Epithelial cell of proximal tubule (primary cell): ENCODE data around the gene ASMT. TPM values are rescaled to one million over a fixed set of nuclear protein-coding genes. Genes with fewer than 3 reads are reported as not detected.
"Not testable (repeated sequence)": the region's sequence is repeated elsewhere in the genome, so short reads cannot be mapped to it uniquely, and the experiment has no call there.

Experiments
- DNase-seq: peaks from one replicate; pipeline ENCODE4 v3.0.0-alpha.2; 2011; ENCODE audit warnings: low read depth
- H3K4me3 ChIP-seq: 2 replicates; pipeline ENCODE4 v1.5.1; 2011; ENCODE audit warnings: low read depth, mild to moderate bottlenecking, low read length
- CTCF ChIP-seq: conservative IDR thresholded peaks from 2 replicates; pipeline ENCODE4 v1.5.1; 2012; ENCODE audit warnings: low read depth, mild to moderate bottlenecking, low read length
- total RNA-seq: library from RNA; depleted of rRNA; stranded (reverse); fragments of >200 nt; gene quantifications from 2 replicates; pipeline ENCODE4 v1.2.3, GENCODE V29; 2015

ASMT gene
- total RNA-seq, 1 donor from 2014 or later, result not detected

DNA sequence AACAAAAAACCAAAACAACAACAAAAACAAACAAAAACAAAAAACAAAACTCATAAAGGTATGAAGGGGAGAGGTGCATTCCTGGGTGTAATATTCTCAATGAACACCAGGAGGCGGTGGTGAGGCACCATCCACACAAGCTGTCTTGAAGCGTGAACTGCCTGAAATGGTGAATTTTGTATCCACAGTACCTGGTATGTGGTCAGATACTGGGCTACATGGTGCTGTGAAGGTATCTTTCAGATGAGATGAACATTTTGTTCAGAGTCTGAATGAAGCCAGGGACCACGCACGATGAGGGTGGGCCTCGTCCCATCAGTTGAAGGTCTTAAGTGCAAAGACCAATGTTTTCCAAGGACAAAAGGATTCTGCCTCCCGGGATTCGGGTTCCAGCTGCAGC lies 58.5 kb downstream of the ASMT start:
- no peak overlapping the region for H3K4me3 ChIP-seq
- DNase-seq, result no peak
- TF ChIP-seq CTCF, result peak; percentile 62

DNA sequence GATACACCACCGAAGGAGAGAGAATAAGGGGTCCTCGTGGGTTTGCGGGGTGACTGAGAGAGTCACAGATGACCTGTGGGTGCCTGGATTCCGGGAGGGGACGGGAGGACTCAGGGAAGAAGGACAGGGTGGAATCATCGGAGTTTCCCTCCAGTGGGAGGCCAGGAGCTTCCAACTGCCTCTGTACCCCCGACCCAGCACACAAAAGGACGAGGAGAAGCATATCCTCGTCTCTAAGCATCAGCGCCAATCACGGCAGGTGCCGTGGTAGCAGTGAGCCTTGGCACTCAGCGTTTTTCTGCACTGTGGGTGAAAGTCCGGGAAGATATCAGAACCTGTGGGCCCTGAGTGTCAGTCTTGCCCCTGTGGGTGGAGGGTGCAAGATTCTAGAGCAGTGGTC lies 62.0 kb downstream of the ASMT start:
- no peak for DNase-seq
- H3K4me3 ChIP-seq, result no peak overlapping the region
- TF ChIP-seq CTCF, result no peak

- no peak for TF ChIP-seq CTCF
- no peak for DNase-seq
- H3K4me3 ChIP-seq, result no peak overlapping the region
Measured at GRCh38 chrX:1679238-1679637, 64.4 kb downstream of the ASMT start.

DNA sequence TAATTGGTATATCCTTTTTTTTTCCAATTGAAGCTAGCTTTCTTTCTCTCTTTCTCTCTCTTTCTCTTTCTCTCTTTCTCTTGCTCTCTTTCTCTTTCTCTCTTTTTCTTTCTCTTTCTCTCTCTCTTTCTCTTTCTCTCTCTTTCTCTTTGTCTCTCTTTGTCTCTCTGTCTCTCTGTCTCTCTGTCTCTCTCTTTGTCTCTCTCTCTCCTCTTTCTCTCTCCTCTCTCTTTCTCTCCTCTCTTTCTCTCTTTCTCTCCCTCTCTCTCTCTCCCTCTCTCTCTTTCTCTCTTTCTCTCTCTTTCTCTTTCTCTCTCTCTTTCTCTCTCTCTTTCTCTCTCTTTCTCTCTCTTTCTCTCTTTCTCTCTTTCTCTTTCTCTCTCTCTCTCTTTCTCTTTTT lies 66.6 kb downstream of the ASMT start:
- no peak for TF ChIP-seq CTCF

DNA sequence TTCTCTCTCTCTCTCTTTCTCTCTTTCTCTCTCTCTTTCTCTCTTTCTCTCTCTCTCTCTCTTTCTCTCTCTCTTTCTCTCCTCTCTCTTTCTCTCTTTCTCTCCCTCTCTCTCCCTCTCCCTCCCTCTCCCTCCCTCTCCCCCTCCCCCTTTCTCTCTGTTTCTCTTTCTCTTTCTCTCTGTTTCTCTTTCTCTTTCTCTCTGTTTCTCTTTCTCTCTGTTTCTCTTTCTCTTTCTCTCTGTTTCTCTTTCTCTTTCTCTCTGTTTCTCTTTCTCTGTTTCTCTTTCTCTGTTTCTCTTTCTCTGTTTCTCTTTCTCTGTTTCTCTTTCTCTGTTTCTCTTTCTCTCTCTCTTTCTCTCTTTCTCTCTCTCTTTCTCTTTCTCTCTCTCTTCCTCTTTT lies 67.0 kb downstream of the ASMT start:
- not testable (repeated sequence) for DNase-seq, H3K4me3 ChIP-seq

More for the DNA sequence above, 66.6 kb downstream of the ASMT start:
- no peak for DNase-seq
- no peak overlapping the region for H3K4me3 ChIP-seq

- not testable (repeated sequence) for DNase-seq, H3K4me3 ChIP-seq
Measured at GRCh38 chrX:1682501-1682900, 67.6 kb downstream of the ASMT start.

GRCh38 chrX:1684883-1685282 lies 70.0 kb downstream of the ASMT start:
- H3K4me3 ChIP-seq, DNase-seq: not testable (repeated sequence)

- H3K4me3 ChIP-seq, DNase-seq: not testable (repeated sequence)
Measured at GRCh38 chrX:1685444-1685880, 70.6 kb downstream of the ASMT start.

GRCh38 chrX:1686642-1687041 lies 71.8 kb downstream of the ASMT start:
- no peak for TF ChIP-seq CTCF
- DNase-seq, result no peak
- no peak overlapping the region for H3K4me3 ChIP-seq

Other genes with a start within 250 kb of the ASMT start
- gene SLC25A6, start 222.9 kb upstream of the ASMT start, total RNA-seq, result 348 and 372 TPM in 2 replicates
- 14.4 and 16.2 TPM in 2 replicates for gene ASMTL, start 162.2 kb upstream of the ASMT start, total RNA-seq
- gene P2RY8, start 77.9 kb upstream of the ASMT start, total RNA-seq, result not detected in 2 replicates
- 32.7 and 37.0 TPM in 2 replicates for gene AKAP17A, start 23.5 kb upstream of the ASMT start, total RNA-seq